A549 (cell line): ENCODE results near the gene NBL1.

Experiments
- BCL3 ChIP-seq: fragments of >200 bp; sonication (Bioruptor Twin); formaldehyde crosslinking; IDR thresholded peaks from 3 replicates; pipeline ENCODE4 v1.6.1; 2016
- CBX2 ChIP-seq: fragments of 200-600 bp; sonication (generic); IDR thresholded peaks from 2 replicates; pipeline ENCODE4 v1.6.1; 2016; ENCODE audit warnings: low read depth, mild to moderate bottlenecking, borderline replicate concordance
- CEBPB ChIP-seq, 2 experiments: fragments of >200 bp in 1 of 2; sonication (Bioruptor Twin) in 1 of 2; formaldehyde crosslinking in 1 of 2; IDR thresholded peaks; 2 replicates each; pipeline ENCODE4 v1.6.1; 2012 to 2016
- CTCF ChIP-seq: fragments of >200 bp; sonication (Bioruptor Twin); formaldehyde crosslinking; IDR thresholded peaks from 3 replicates; pipeline ENCODE4 v1.5.1; 2016
- ELK1 ChIP-seq: fragments of 150-350 bp; IDR thresholded peaks from 2 replicates; pipeline ENCODE4 v1.6.1; 2014; ENCODE audit warnings: low read depth, mild to moderate bottlenecking, low read length
- EP300 ChIP-seq, 2 experiments: fragments of >200 bp; sonication (Bioruptor Twin); formaldehyde crosslinking; IDR thresholded peaks; 2 replicates in 1 of 2; 3 replicates in 1 of 2; pipeline ENCODE4 v1.6.1; 2016 to 2017
- ESRRA ChIP-seq: fragments of 150-350 bp; IDR thresholded peaks from 2 replicates; pipeline ENCODE4 v1.6.1; 2014; ENCODE audit warnings: mild to moderate bottlenecking, low read length, borderline replicate concordance
- GATA3 ChIP-seq: IDR thresholded peaks from 2 replicates; pipeline ENCODE4 v1.6.1; 2012; ENCODE audit warnings: borderline replicate concordance
- KDM1A ChIP-seq: fragments of 200-600 bp; sonication (generic); IDR thresholded peaks from 2 replicates; pipeline ENCODE4 v1.6.1; 2016; ENCODE audit warnings: low read depth, mild to moderate bottlenecking
- POLR2A ChIP-seq: IDR thresholded peaks from 2 replicates; pipeline ENCODE4 v1.6.1; 2012; ENCODE audit warnings: mild to moderate bottlenecking, low read length
- REST ChIP-seq: fragments of 200-600 bp; sonication (generic); IDR thresholded peaks from 2 replicates; pipeline ENCODE4 v1.6.1; 2016; ENCODE audit warnings: antibody characterized with exemption, mild to moderate bottlenecking, moderate library complexity
- SMC3 ChIP-seq: fragments of >200 bp; sonication (Bioruptor Twin); formaldehyde crosslinking; IDR thresholded peaks from 3 replicates; pipeline ENCODE4 v1.6.1; 2018; ENCODE audit warnings: inconsistent platforms
- TP53 ChIP-seq: fragments of 250-450 bp; sonication (Bioruptor Pico); IDR thresholded peaks from 2 replicates; pipeline ENCODE4 v1.5.0; 2021; ENCODE audit warnings: mild to moderate bottlenecking, moderate library complexity

- TF ChIP-seq CTCF, result no peak
- TF ChIP-seq ESRRA, result no peak
- TF ChIP-seq EP300 (IDR thresholded peaks at IDR 0.05), result no peak
- no peak for TF ChIP-seq TP53 (CRISPR knock-in tag)
- no peak for TF ChIP-seq KDM1A
- no peak for TF ChIP-seq REST
- TF ChIP-seq CEBPB (IDR thresholded peaks at IDR 0.05), result no peak
- no peak for TF ChIP-seq POLR2A
- TF ChIP-seq ELK1, result no peak
- no peak for TF ChIP-seq SMC3
- no peak for TF ChIP-seq BCL3
- TF ChIP-seq CBX2, result no peak
- TF ChIP-seq GATA3, result no peak
Observed at GRCh38 chr1:19675797-19676196, 31.7 kb downstream of the NBL1 start.
